ENCODE data around the gene AOPEP.

AOPEP gene

DNA sequence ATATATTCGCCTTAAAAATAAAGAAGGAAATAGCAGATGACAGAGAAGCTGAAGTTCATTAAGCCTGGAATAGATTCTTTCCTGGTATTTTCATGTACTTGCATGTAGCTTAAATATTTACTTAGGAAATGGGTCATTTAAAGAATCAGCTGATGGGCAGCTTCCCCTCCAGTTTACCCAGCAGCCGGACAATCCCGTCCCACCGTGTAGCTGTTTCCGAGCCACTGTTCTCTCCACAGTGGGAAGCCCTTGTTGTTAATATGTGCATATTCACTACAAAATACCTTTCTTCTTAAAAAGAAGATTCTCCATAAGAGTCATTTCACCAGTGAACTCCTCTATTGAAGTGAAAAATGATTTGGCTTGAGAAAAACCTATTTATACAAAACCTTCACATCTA, 404.0 kb downstream of the AOPEP start:
- no peak for DNase-seq

DNA sequence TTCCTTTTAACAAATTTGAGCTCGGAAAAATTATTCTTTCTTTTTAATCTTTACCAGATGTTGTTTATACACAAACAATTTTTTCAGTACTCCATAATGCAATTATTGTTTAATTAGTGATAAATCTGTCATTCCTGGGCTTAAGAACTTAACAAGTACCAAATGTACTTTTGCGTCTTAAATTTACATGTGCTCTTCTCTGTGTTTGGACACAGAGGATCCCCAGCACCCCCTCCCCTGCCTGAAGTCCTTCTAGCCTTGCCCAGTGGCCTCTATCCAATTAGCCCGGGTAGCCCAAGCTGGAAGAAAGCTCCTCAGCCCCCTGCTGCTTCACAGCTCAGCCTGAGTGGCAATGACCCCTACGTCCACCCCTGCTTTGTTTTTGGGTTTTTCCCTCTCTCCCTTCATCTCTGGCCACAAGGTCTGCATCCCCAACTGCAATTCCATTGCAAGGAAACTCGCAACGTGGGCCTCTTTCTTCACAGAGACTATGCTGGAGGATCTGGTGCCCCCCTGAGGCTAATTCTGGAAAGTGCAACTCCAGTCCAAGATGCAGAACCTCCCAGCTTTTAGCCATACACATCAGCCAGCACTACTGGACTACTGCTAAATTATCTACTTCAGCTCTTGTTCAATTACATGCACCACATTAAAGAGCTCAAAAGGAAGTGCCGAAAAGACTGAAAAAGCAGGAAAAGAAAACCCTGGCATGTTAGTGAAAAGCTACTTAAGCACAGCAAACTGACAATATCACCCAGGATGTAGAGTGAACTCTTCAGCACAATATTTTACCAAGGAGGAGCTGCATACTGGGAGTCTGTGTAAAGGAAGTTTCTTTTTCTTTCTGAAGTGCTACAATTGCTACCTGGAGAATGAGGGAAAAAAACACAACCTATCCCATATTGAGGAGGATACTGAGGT, 404.8 kb downstream of the AOPEP start:
- peak; percentile 43 to 71 (median 66) for DNase-seq

DNA sequence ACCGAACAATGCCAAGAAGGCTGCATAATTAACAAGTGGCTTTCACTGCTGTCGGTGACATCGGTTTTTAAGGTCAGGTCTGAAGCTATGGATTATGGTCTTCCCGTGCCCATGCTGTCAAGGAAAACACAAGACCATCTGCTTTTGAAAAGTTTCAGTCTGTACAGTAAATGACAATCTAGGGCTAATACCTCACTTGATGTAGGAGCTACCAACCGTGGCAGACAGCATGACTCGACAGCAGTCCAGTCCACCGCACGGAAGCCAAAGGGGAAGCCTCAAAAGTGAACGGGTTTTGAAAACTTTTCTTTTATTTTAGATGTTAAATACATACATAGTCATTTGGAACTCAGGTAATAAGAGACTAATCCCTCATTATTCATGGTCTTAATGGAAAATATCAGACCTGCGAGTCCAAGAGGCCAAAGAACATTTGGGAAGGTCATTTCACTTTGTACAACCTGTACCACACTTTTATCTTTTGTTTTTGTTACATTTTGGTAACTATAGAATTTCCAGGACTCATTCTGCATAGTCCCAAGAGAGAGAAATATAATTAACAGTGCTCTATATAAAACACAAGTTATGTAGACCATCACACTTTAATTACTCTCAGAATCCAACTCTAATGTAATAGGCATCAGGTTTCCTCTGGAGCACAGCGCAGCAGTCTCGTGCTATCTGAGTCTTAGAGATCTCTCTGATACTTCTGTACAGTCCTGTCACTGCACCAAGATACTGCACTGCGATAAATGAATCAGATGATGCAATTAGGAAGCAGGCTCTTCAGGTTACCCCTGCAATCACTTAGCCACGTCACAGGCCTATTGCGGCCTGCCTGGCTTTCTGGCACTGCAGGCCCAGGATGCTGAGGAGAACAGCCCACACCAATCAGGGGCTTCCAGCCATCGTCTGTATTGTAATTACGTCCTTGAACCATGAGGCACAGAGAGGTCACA, 406.1 kb downstream of the AOPEP start:
- no peak for DNase-seq

DNA sequence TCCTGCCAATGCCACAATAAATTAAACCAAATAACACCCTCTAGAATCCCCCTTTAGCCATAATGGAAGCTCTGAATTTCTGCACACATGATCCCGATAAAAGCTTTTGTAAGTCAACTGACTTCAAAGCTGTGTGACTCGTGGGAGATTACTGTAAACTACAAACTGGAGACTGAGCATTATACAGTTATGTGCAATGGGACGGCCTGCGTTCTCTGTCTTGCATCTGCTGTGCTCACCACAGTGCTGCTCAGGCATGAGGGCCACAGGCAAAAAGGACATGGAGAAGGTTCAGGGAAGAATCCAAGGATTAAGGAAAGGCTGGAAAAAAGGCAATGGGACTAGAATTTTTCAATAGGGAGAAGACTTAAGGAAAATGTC, 406.8 kb downstream of the AOPEP start:
- DNase-seq, result no peak

DNA sequence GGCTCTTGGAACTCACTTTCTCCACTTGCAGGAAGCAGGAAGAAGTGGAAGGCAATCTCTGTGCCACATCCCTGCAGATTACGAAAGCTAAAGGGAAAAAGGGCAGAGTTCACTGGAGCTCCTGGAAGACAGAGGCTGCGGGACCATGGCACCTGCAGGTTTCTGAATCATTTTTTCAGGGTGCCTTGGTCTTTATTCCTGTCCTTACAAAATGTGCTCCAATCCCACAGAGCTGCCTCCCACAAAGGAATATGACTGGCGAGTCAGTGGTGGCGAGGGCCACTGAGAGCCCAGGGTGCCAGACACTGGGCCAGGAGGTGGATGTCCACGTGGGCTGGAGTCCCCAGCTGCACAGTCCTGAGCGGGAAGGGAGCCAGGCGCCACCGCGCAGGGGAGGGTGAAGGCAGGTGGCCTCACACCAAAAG, 408.0 kb downstream of the AOPEP start:
- no peak for DNase-seq

DNA sequence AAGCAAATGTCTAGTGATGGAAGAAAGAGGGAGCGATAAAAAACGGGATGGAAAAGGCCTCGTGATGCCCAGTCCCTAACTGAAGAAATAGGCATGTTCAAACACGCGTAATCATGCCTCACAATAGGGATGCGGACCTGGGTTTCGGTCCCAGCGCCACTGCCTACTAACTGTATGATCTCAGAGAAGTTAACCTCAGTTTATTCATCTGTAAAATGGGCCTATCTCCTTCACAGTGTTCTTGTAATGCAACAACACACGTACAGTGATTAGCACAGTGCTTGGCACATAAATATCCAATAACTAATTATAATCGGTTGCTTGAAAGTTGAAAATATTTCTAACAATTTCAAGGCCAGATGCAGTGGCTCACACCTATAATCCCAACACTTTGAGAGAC, 409.3 kb downstream of the AOPEP start:
- no peak for DNase-seq

Data from suppressor macrophage treated with lipopolysaccharide for 1 hour (primary cell).